ENCODE data around the gene RPL41. TPM values are rescaled to one million over a fixed set of nuclear protein-coding genes. Genes with fewer than 3 reads are reported as not detected.

The RPL41 gene
- total and polyA plus RNA-seq, 4 donors, result 970 to 5,681 (median 2,969) TPM

DNA sequence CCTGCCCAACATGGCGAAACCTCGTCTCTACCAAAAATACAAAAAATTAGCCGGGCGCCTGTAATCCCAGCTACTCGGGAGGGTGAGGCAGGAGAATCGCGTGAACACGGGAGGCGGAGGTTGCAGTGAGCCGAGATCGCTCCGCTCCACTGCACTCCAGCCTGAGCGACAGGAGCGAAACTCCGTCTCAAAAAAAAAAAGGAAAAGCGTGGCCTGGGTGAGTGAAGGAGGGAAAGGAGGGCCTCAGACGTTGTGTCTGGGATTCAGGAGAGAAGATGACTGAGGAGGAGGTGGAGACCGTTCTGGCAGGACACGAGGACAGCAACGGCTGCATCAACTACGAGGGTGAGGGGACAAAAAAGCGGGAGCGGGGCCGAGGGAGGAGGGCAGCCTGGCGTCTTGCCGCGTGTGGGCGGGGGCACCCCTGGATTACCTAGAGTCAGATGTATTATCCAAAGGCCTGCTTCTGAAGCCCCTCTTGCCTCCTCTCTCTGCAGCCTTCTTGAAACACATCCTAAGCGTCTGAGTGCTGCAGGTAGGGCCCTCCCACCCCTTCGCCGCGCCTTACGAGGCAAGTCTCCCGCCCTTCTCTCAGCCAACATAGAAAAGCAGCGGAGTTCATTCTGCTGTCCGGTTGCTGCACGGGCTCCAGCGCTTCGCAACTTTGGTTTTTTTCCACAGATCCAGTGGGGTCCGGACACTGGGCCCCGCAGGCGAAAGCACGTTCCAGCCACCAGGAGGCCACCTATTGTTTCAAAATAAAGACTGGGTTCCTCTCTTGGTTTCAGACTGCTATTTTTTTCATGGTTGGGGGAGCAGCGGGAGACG is 41.0 kb downstream of the RPL41 start:
- peaks cover 61% of the 10 kb centered on the region for H3K4me1 ChIP-seq (ENCODE audit: control insufficient read depth, insufficient read depth, low read length)
- WGBS (ENCODE audit: insufficient coverage), result 1% methylated on average over 39 of the region's 45 CpGs

DNA sequence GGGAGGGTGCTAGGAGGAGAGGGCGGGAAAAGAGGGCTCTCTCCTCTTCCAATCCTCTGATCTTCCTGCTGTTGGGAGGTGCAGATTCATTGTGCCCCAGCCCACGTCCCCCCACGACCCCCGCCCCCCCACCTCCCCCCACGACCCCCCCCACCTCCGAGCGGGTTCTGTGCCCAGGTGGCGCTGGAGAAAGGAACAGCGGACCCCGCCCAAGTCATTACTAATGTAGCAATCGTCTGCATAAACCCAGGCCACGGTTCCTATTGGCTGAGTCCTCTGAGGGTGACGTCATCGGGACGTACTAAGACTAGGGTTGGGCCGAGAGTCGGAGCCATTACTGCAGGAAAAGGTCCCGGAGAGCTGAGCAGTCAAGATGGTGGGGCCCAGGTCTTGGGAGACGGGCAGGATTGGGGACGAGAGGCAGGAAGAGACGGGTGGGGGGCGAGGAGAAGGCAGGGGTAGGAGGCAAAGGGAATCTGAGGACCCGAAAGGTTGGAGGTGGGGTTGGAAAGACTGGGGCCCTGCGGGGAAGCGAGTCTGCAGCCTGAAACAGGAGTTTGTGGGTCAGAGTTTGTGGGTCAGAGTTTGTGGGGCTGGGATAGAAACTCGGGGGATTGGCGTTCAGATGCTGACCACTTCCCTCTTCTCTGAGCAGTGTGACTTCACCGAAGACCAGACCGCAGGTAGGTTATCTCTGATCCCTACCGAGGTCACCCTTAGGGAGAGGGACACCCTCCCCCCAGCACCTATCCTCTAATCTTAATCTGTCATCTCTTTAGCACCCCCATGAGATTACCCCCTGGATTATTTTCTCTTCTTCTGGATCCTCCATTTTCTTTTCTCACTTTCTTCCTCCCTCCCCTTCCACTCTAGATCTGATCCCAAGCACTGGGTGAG is 41.8 kb downstream of the RPL41 start, which contains the start of gene MYL6:
MYL6 (plus strand) TSS at position 331 of the 897 bp plus-strand sequence; CDS start at position 374, 43 bp downstream.
- Histone ChIP-seq H3K4me1 (ENCODE audit: control insufficient read depth, insufficient read depth, low read length) (peaks cover 54% of the 10 kb centered on the region), H3K27ac (ENCODE audit: low read depth, low read length) (peak within 1 kb of the TSS; percentile 99), H3K4me3 (ENCODE audit: low read depth, low read length) (peak within 1 kb of the TSS; percentile 100), H3K9me3 (ENCODE audit: control insufficient read depth, insufficient read depth, low read length) (no peaks in the 10 kb centered on the region), H3K27me3 (ENCODE audit: control insufficient read depth, insufficient read depth, low read length) (no peaks in the 10 kb centered on the region), H3K36me3 (ENCODE audit: control insufficient read depth, insufficient read depth, low read length) (peaks cover 57% of the 10 kb centered on the region)
- under 1% methylated on average over 17 of the region's 30 CpGs for WGBS (ENCODE audit: insufficient coverage)
- DNase-seq (ENCODE audit: low read depth in 4 of 6, low spot score in 6 of 6), result peak; percentile 91 to 99 (median 97)

More for the DNA sequence above, 41.0 kb downstream of the RPL41 start:
- Histone ChIP-seq H3K4me3 (ENCODE audit: low read depth, low read length) (peak overlapping the region; percentile 100), H3K36me3 (ENCODE audit: control insufficient read depth, insufficient read depth, low read length) (peaks cover 49% of the 10 kb centered on the region), H3K27ac (ENCODE audit: low read depth, low read length) (peak overlapping the region; percentile 99), H3K9me3 (ENCODE audit: control insufficient read depth, insufficient read depth, low read length) (no peaks in the 10 kb centered on the region), H3K27me3 (ENCODE audit: control insufficient read depth, insufficient read depth, low read length) (no peaks in the 10 kb centered on the region)
- DNase-seq (ENCODE audit: low read depth in 4 of 6, low spot score in 6 of 6), result peak; percentile 39 to 90 (median 67)

DNA sequence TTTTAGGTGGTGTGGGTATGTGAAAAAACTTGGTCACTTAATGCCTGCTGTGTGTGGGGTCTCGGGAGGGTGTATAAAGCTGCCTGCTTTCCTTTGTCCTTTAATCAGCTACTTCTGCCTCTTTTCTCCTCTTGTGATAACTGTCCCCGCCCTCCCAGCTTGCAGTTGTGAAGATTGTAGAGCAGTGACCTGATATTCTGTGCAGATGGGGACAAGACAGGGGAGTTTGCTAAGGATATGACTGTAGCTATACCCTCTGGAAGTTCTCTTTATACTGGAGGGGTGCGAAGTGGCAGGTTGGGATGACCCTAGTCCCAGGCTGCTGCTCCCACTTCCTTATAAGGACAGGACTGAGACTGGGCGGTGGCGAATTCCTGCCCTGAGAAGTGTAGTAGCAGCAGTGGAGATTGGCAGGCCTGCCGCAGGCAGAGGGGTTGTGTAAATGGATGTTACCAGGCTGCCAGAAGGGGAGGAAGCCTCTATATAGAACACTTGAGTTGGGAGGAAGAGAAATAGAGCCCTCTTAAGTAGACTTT is 42.6 kb downstream of the RPL41 start:
- Histone ChIP-seq H3K27ac (ENCODE audit: low read depth, low read length) (peak overlapping the region; percentile 99), H3K4me3 (ENCODE audit: low read depth, low read length) (peak overlapping the region; percentile 100), H3K27me3 (ENCODE audit: control insufficient read depth, insufficient read depth, low read length) (no peaks in the 10 kb centered on the region), H3K36me3 (ENCODE audit: control insufficient read depth, insufficient read depth, low read length) (peaks cover 64% of the 10 kb centered on the region), H3K9me3 (ENCODE audit: control insufficient read depth, insufficient read depth, low read length) (no peaks in the 10 kb centered on the region), H3K4me1 (ENCODE audit: control insufficient read depth, insufficient read depth, low read length) (peaks cover 47% of the 10 kb centered on the region)
- WGBS (ENCODE audit: insufficient coverage), result 0% methylated on average over 5 of the region's 6 CpGs
- peak in 3 of 6 donors; percentile 7 to 71 (median 65) for DNase-seq (ENCODE audit: low read depth in 4 of 6, low spot score in 6 of 6)

DNA sequence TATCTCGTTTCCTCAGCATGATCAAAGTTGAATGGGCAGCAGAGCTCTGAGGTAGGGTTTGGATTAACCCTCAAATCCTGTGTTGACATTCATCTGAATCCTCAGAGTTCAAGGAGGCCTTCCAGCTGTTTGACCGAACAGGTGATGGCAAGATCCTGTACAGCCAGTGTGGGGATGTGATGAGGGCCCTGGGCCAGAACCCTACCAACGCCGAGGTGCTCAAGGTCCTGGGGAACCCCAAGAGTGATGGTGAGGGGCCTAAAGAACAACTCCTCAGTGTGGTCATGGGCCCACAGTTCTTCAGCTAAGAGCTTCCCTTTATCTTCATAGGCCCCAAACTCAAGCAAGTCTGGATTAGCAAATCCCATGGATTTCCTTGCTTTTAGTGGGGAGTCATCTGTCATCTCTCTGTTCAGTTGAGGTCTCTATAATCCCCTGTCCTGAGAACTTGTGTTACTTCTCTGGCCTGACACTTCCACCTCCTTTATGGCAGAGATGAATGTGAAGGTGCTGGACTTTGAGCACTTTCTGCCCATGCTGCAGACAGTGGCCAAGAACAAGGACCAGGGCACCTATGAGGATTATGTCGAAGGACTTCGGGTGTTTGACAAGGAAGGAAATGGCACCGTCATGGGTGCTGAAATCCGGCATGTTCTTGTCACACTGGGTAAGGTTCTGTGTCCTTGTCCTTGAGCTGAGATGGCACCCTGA is 43.2 kb downstream of the RPL41 start:
- Histone ChIP-seq H3K9me3 (ENCODE audit: control insufficient read depth, insufficient read depth, low read length) (no peaks in the 10 kb centered on the region), H3K27me3 (ENCODE audit: control insufficient read depth, insufficient read depth, low read length) (no peaks in the 10 kb centered on the region), H3K27ac (ENCODE audit: low read depth, low read length) (peak overlapping the region; percentile 99), H3K36me3 (ENCODE audit: control insufficient read depth, insufficient read depth, low read length) (peaks cover 68% of the 10 kb centered on the region), H3K4me3 (ENCODE audit: low read depth, low read length) (peak overlapping the region; percentile 100), H3K4me1 (ENCODE audit: control insufficient read depth, insufficient read depth, low read length) (peaks cover 41% of the 10 kb centered on the region)
- WGBS (ENCODE audit: insufficient coverage), result 61% methylated on average over 6 of the region's 8 CpGs
- DNase-seq (ENCODE audit: low read depth in 4 of 6, low spot score in 6 of 6), result no peak

DNA sequence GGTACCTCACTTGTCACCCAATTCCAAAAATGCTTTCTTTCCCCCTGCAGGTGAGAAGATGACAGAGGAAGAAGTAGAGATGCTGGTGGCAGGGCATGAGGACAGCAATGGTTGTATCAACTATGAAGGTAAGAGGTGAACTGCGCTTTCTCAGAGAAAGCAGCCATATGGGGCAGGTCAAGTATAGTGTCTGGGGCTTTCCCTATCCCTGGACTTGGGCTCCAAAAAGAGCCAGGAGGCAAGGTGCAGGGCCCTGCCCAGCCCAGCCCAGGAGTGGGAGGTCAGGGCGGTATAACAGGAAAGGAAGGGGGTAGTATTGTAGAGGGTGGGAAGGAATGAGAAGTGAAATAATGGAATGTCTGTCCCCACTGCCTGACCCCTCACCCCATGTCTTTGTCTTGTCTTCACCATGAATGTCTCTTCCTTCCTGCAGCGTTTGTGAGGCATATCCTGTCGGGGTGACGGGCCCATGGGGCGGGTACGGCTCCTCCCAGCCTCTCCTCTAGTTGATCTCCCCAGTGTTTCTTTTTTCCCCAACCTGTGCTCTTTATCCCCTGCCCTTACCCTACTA is 43.8 kb downstream of the RPL41 start:
- H3K27me3 ChIP-seq (ENCODE audit: control insufficient read depth, insufficient read depth, low read length), result no peaks in the 10 kb centered on the region
- 56% methylated on average over 7 of the region's 7 CpGs for WGBS (ENCODE audit: insufficient coverage)
- H3K27ac ChIP-seq (ENCODE audit: low read depth, low read length), result peak overlapping the region; percentile 99
- H3K4me3 ChIP-seq (ENCODE audit: low read depth, low read length), result peak overlapping the region; percentile 100
- peaks cover 41% of the 10 kb centered on the region for H3K4me1 ChIP-seq (ENCODE audit: control insufficient read depth, insufficient read depth, low read length)
- peaks cover 68% of the 10 kb centered on the region for H3K36me3 ChIP-seq (ENCODE audit: control insufficient read depth, insufficient read depth, low read length)
- DNase-seq (ENCODE audit: low read depth in 4 of 6, low spot score in 6 of 6), result no peak
- H3K9me3 ChIP-seq (ENCODE audit: control insufficient read depth, insufficient read depth, low read length), result no peaks in the 10 kb centered on the region

DNA sequence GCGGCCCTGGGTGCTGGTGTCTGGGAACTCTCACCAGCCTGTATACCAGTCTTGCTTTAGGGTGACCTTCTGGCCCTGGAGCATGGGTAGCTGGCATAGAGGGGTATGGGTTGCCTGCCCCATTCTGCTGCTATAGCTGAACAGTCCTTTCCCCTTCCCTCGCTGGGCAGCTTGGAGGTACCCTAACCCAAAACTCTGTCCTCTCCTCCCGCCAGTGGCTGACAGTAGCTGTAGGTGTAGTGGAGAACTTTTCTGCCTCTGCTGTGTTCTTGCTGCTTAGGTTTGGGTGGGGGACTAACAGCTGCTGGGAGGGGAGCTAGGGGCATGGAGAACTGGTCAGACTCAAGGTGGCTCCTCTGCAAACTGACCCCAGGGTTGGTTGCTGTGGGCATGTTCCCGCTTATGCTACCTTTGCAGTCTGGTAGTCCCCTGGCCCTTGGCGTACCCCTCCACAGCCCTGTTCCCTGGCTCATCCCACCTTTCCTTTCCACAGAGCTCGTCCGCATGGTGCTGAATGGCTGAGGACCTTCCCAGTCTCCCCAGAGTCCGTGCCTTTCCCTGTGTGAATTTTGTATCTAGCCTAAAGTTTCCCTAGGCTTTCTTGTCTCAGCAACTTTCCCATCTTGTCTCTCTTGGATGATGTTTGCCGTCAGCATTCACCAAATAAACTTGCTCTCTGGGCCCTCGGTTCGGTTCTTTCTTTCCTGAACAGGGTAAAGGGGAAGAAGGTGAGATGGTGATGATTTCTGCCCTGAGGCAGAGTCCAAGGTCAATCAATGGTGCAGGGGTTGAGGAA is 44.7 kb downstream of the RPL41 start:
- Histone ChIP-seq H3K4me3 (ENCODE audit: low read depth, low read length) (peak overlapping the region; percentile 100), H3K36me3 (ENCODE audit: control insufficient read depth, insufficient read depth, low read length) (peaks cover 68% of the 10 kb centered on the region), H3K27ac (ENCODE audit: low read depth, low read length) (peak overlapping the region; percentile 99), H3K27me3 (ENCODE audit: control insufficient read depth, insufficient read depth, low read length) (no peaks in the 10 kb centered on the region), H3K4me1 (ENCODE audit: control insufficient read depth, insufficient read depth, low read length) (peaks cover 41% of the 10 kb centered on the region), H3K9me3 (ENCODE audit: control insufficient read depth, insufficient read depth, low read length) (no peaks in the 10 kb centered on the region)
- WGBS (ENCODE audit: insufficient coverage), result 73% methylated on average over 4 of the region's 11 CpGs
- no peak for DNase-seq (ENCODE audit: low read depth in 4 of 6, low spot score in 6 of 6)

DNA sequence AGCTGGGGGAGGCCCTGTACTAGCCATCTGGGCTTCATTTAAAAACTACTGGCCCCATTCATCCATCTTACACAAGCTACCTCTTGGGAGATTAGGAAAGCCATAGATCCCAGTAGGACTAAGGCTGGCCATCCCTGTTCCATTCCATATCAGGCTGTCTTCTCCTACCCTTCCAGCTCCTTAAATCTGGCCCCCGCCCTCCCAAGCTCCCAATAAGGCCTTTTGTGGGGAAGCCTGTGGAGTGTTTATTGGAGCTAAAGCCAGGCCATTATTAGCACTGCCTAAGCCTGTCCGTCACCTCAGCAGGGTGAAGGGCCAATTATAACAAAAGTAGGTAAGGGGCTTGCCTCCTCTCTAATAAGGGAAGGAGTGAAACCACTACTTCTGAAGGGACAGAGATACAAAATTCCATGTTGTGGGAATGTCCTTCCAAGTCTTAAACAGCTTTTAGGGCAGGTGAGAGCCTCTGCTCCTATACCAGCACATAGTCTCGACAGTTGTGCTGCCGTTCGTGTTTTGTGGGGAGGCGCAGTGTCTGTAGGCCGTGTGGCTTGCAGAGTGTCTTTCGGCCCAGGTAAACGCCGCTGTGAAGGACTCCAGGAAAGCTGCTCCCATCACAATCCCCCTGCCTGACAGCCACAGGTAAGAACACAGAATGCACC is 45.4 kb downstream of the RPL41 start:
- no peak overlapping the region for H3K27ac ChIP-seq (ENCODE audit: low read depth, low read length)
- peaks cover 73% of the 10 kb centered on the region for H3K36me3 ChIP-seq (ENCODE audit: control insufficient read depth, insufficient read depth, low read length)
- H3K4me1 ChIP-seq (ENCODE audit: control insufficient read depth, insufficient read depth, low read length), result peaks cover 37% of the 10 kb centered on the region
- 80% methylated on average over 5 of the region's 10 CpGs for WGBS (ENCODE audit: insufficient coverage)
- DNase-seq (ENCODE audit: low read depth in 4 of 6, low spot score in 6 of 6), result no peak
- H3K27me3 ChIP-seq (ENCODE audit: control insufficient read depth, insufficient read depth, low read length), result no peaks in the 10 kb centered on the region
- no peaks in the 10 kb centered on the region for H3K9me3 ChIP-seq (ENCODE audit: control insufficient read depth, insufficient read depth, low read length)
- H3K4me3 ChIP-seq (ENCODE audit: low read depth, low read length), result no peak overlapping the region

Data from spinal cord (tissue), 10 donors.